ENCODE data around the gene LRRC23. TPM values are rescaled to one million over a fixed set of nuclear protein-coding genes. Genes with fewer than 3 reads are reported as not detected.

Gene LRRC23
- polyA plus RNA-seq, 3 donors: 4.9 to 6.8 (median 5.1) TPM

DNA sequence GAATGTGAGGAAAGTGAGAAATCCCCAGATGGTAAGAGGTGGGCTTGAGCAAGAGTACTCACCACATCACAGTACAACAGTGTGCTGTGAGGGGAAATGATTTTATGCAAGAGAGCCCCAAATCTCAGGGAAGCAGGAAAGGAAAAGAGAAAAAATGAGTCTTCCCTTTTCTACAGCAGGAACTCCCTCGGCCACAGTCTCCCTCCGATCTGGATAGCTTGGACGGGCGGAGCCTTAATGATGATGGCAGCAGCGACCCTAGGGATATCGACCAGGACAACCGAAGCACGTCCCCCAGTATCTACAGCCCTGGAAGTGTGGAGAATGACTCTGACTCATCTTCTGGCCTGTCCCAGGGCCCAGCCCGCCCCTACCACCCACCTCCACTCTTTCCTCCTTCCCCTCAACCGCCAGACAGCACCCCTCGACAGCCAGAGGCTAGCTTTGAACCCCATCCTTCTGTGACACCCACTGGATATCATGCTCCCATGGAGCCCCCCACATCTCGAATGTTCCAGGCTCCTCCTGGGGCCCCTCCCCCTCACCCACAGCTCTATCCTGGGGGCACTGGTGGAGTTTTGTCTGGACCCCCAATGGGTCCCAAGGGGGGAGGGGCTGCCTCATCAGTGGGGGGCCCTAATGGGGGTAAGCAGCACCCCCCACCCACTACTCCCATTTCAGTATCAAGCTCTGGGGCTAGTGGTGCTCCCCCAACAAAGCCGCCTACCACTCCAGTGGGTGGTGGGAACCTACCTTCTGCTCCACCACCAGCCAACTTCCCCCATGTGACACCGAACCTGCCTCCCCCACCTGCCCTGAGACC is 31.0 kb downstream of the LRRC23 start:
- H3K79me2 ChIP-seq (ENCODE audit: insufficient read depth, low read length): peaks cover 14% of the 10 kb centered on the region
- WGBS (ENCODE audit: insufficient coverage): 58% methylated on average over 5 of the region's 14 CpGs

DNA sequence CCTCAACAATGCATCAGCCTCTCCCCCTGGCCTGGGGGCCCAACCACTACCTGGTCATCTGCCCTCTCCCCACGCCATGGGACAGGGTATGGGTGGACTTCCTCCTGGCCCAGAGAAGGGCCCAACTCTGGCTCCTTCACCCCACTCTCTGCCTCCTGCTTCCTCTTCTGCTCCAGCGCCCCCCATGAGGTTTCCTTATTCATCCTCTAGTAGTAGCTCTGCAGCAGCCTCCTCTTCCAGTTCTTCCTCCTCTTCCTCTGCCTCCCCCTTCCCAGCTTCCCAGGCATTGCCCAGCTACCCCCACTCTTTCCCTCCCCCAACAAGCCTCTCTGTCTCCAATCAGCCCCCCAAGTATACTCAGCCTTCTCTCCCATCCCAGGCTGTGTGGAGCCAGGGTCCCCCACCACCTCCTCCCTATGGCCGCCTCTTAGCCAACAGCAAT is 31.6 kb downstream of the LRRC23 start:
- Histone ChIP-seq H3K27ac (ENCODE audit: low read depth in 1 of 2, low read length in 2 of 2) (no peak overlapping the region), H3K27me3 (ENCODE audit: control insufficient read depth in 2 of 2, insufficient read depth in 2 of 2, low read length in 2 of 2) (no peaks in the 10 kb centered on the region), H3K4me3 (replicated peaks in 1 of 3; ENCODE audit: low read depth in 2 of 3, low read length in 3 of 3) (peak overlapping the region in 1 of 3 experiments; percentile 90), H3K9ac (ENCODE audit: insufficient read depth, low read length, poor library complexity, severe bottlenecking) (no peak overlapping the region), H3K79me2 (ENCODE audit: insufficient read depth, low read length) (peaks cover 11% of the 10 kb centered on the region), H2AFZ (ENCODE audit: insufficient read depth, low read depth, low read length, poor library complexity, severe bottlenecking) (no peak overlapping the region), H3K4me1 (ENCODE audit: control insufficient read depth in 1 of 2, insufficient read depth in 2 of 2, low read length in 2 of 2) (peaks cover 38 to 40% of the 10 kb centered on the region in 2 donors), H3K9me3 (replicated peaks in 1 of 2; ENCODE audit: control insufficient read depth in 1 of 2, insufficient read depth in 1 of 2, low read length in 2 of 2) (no peaks in the 10 kb centered on the region), H4K20me1 (ENCODE audit: insufficient read depth, low read length) (no peaks in the 10 kb centered on the region), H3K36me3 (replicated peaks in 1 of 2; ENCODE audit: control insufficient read depth in 1 of 2, insufficient read depth in 2 of 2, low read length in 2 of 2) (no peaks in the 10 kb centered on the region), H3K4me2 (replicated peaks; ENCODE audit: extremely low read depth, low read length, poor library complexity, severe bottlenecking) (peak overlapping the region; percentile 95)
- Mint-ChIP-seq H3K36me3 (peaks cover 12 to 23% of the 10 kb centered on the region in 2 donors), H3K27me3 (ENCODE audit: low read depth in 3 of 3) (peaks cover 0 to 4% (median 0%) of the 10 kb centered on the region in 3 donors), H3K4me1 (peaks cover 35% of the 10 kb centered on the region), H3K9me3 (no peaks in the 10 kb centered on the region), H3K4me3 (peak overlapping the region; percentile 78 to 79), H3K27ac (peak overlapping the region in 5 of 7 donors; percentile 26 to 78 (median 72))
- intact Hi-C loops (cut with micrococcal nuclease): loop anchor here in 1 of 2 donors (5.0 kb wide), 1 partner anchor 36 kb away; the partner anchor contains the start of genes EMG1 and PHB2
- TF ChIP-seq, protein P1, sequence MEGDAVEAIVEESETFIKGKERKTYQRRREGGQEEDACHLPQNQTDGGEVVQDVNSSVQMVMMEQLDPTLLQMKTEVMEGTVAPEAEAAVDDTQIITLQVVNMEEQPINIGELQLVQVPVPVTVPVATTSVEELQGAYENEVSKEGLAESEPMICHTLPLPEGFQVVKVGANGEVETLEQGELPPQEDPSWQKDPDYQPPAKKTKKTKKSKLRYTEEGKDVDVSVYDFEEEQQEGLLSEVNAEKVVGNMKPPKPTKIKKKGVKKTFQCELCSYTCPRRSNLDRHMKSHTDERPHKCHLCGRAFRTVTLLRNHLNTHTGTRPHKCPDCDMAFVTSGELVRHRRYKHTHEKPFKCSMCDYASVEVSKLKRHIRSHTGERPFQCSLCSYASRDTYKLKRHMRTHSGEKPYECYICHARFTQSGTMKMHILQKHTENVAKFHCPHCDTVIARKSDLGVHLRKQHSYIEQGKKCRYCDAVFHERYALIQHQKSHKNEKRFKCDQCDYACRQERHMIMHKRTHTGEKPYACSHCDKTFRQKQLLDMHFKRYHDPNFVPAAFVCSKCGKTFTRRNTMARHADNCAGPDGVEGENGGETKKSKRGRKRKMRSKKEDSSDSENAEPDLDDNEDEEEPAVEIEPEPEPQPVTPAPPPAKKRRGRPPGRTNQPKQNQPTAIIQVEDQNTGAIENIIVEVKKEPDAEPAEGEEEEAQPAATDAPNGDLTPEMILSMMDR (IDR thresholded peaks at IDR 0.05): no peak
- WGBS (ENCODE audit: insufficient coverage): 46% methylated on average over 3 of the region's 3 CpGs
- DNase-seq: no peak

More for the DNA sequence above, 31.0 kb downstream of the LRRC23 start:
- Mint-ChIP-seq H3K4me3 (peak overlapping the region in 1 of 2 donors; percentile 56), H3K27ac (peak overlapping the region; percentile 16 to 74 (median 69)), H3K9me3 (no peaks in the 10 kb centered on the region), H3K36me3 (peaks cover 12 to 22% of the 10 kb centered on the region in 2 donors), H3K4me1 (peaks cover 35% of the 10 kb centered on the region), H3K27me3 (ENCODE audit: low read depth in 3 of 3) (peaks cover 0 to 7% (median 3%) of the 10 kb centered on the region in 3 donors)
- intact Hi-C loops (cut with micrococcal nuclease): loop anchor here in 1 of 2 donors (5.0 kb wide), 1 partner anchor 37 kb away; the partner anchor contains the start of genes EMG1 and PHB2
- no peaks in the 10 kb centered on the region for H3K9me3 ChIP-seq (replicated peaks in 1 of 2; ENCODE audit: control insufficient read depth in 1 of 2, insufficient read depth in 1 of 2, low read length in 2 of 2)
- no peaks in the 10 kb centered on the region for H3K27me3 ChIP-seq (ENCODE audit: control insufficient read depth in 2 of 2, insufficient read depth in 2 of 2, low read length in 2 of 2)
- TF ChIP-seq, protein P1 (IDR thresholded peaks at IDR 0.05): no peak
- no peak overlapping the region for H3K9ac ChIP-seq (ENCODE audit: insufficient read depth, low read length, poor library complexity, severe bottlenecking)
- no peaks in the 10 kb centered on the region for H4K20me1 ChIP-seq (ENCODE audit: insufficient read depth, low read length)
- peaks cover 38 to 40% of the 10 kb centered on the region in 2 donors for H3K4me1 ChIP-seq (ENCODE audit: control insufficient read depth in 1 of 2, insufficient read depth in 2 of 2, low read length in 2 of 2)
- peak overlapping the region; percentile 8 to 49 for H3K27ac ChIP-seq (ENCODE audit: low read depth in 1 of 2, low read length in 2 of 2)
- no peaks in the 10 kb centered on the region for H3K36me3 ChIP-seq (replicated peaks in 1 of 2; ENCODE audit: control insufficient read depth in 1 of 2, insufficient read depth in 2 of 2, low read length in 2 of 2)
- H2AFZ ChIP-seq (ENCODE audit: insufficient read depth, low read depth, low read length, poor library complexity, severe bottlenecking): no peak overlapping the region
- peak overlapping the region; percentile 3 for H3K4me2 ChIP-seq (replicated peaks; ENCODE audit: extremely low read depth, low read length, poor library complexity, severe bottlenecking)
- DNase-seq: peak in 1 of 3 donors; percentile 54
- no peak overlapping the region for H3K4me3 ChIP-seq (replicated peaks in 1 of 3; ENCODE audit: low read depth in 2 of 3, low read length in 3 of 3)

Data from CD14-positive monocyte (primary cell).